Neural cell (in vitro differentiated cells): ENCODE results near the gene DHPS.

Experiments used
- EP300 ChIP-seq: fragments of 450-650 bp; conservative IDR thresholded peaks from 2 replicates; pipeline ENCODE4 v1.6.1; 2014; ENCODE audit warnings: antibody characterized with exemption, mild to moderate bottlenecking, moderate library complexity; ENCODE audit not compliant: poor library complexity, severe bottlenecking
- EZH2 ChIP-seq: fragments of 200-600, 300-800 bp; shearing (Covaris generic), sonication (generic); IDR thresholded peaks from 2 replicates; pipeline ENCODE4 v1.6.1; 2014; ENCODE audit warnings: antibody characterized with exemption, low read length, borderline replicate concordance, mild to moderate bottlenecking; ENCODE audit not compliant: insufficient read depth, poor library complexity, severe bottlenecking
- MXI1 ChIP-seq: fragments of 450-650 bp; conservative IDR thresholded peaks from 2 replicates; pipeline ENCODE4 v1.6.1; 2014; ENCODE audit warnings: antibody characterized with exemption, mild to moderate bottlenecking; ENCODE audit not compliant: poor library complexity, severe bottlenecking
- POLR2AphosphoS5 ChIP-seq: IDR thresholded peaks from 2 replicates; pipeline ENCODE4 v1.6.1; 2012
- RAD21 ChIP-seq: fragments of 450-650 bp; conservative IDR thresholded peaks from 2 replicates; pipeline ENCODE4 v1.6.1; 2014; ENCODE audit warnings: antibody characterized with exemption, mild to moderate bottlenecking, moderate library complexity
- SMC3 ChIP-seq: fragments of 450-650 bp; conservative IDR thresholded peaks from 2 replicates; pipeline ENCODE4 v1.6.1; 2014; ENCODE audit warnings: antibody characterized with exemption, mild to moderate bottlenecking, moderate library complexity; ENCODE audit not compliant: poor library complexity
- TAF1 ChIP-seq: IDR thresholded peaks from 2 replicates; pipeline ENCODE4 v1.6.1; 2012; ENCODE audit warnings: low read depth
- TF ChIP-seq, protein P1 (sequence below): fragments of 450-650 bp; IDR thresholded peaks from 2 replicates; pipeline ENCODE4 v1.5.1; 2014; ENCODE audit warnings: antibody characterized with exemption, mild to moderate bottlenecking, moderate library complexity; ENCODE audit not compliant: poor library complexity, severe bottlenecking
- TF ChIP-seq, protein P2 (sequence below): IDR thresholded peaks from 2 replicates; pipeline ENCODE4 v1.6.1; 2012; ENCODE audit warnings: borderline replicate concordance

- TF ChIP-seq, protein P1, sequence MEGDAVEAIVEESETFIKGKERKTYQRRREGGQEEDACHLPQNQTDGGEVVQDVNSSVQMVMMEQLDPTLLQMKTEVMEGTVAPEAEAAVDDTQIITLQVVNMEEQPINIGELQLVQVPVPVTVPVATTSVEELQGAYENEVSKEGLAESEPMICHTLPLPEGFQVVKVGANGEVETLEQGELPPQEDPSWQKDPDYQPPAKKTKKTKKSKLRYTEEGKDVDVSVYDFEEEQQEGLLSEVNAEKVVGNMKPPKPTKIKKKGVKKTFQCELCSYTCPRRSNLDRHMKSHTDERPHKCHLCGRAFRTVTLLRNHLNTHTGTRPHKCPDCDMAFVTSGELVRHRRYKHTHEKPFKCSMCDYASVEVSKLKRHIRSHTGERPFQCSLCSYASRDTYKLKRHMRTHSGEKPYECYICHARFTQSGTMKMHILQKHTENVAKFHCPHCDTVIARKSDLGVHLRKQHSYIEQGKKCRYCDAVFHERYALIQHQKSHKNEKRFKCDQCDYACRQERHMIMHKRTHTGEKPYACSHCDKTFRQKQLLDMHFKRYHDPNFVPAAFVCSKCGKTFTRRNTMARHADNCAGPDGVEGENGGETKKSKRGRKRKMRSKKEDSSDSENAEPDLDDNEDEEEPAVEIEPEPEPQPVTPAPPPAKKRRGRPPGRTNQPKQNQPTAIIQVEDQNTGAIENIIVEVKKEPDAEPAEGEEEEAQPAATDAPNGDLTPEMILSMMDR = no peak
- TF ChIP-seq RAD21 (no peak), EP300 (no peak), EZH2 (no peak), TAF1 (no peak), MXI1 (no peak), POLR2AphosphoS5 (no peak), SMC3 (no peak)
- TF ChIP-seq, protein P2, sequence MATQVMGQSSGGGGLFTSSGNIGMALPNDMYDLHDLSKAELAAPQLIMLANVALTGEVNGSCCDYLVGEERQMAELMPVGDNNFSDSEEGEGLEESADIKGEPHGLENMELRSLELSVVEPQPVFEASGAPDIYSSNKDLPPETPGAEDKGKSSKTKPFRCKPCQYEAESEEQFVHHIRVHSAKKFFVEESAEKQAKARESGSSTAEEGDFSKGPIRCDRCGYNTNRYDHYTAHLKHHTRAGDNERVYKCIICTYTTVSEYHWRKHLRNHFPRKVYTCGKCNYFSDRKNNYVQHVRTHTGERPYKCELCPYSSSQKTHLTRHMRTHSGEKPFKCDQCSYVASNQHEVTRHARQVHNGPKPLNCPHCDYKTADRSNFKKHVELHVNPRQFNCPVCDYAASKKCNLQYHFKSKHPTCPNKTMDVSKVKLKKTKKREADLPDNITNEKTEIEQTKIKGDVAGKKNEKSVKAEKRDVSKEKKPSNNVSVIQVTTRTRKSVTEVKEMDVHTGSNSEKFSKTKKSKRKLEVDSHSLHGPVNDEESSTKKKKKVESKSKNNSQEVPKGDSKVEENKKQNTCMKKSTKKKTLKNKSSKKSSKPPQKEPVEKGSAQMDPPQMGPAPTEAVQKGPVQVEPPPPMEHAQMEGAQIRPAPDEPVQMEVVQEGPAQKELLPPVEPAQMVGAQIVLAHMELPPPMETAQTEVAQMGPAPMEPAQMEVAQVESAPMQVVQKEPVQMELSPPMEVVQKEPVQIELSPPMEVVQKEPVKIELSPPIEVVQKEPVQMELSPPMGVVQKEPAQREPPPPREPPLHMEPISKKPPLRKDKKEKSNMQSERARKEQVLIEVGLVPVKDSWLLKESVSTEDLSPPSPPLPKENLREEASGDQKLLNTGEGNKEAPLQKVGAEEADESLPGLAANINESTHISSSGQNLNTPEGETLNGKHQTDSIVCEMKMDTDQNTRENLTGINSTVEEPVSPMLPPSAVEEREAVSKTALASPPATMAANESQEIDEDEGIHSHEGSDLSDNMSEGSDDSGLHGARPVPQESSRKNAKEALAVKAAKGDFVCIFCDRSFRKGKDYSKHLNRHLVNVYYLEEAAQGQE = no peak
Measured at GRCh38 chr19:12695096-12695495, 13.4 kb upstream of the DHPS start.
